ENCODE data around the gene ANO4. TPM values are rescaled to one million over a fixed set of nuclear protein-coding genes. Genes with fewer than 3 reads are reported as not detected.

The ANO4 gene
- polyA plus RNA-seq, 1 donor (not counting 4 experiments of a cell fraction or from before 2014, with no cell fraction given), result 18.1 TPM

GRCh38 chr12:101038289-101038871 lies 243.8 kb downstream of the ANO4 start:
- H3K9ac ChIP-seq (ENCODE audit: control insufficient read depth, extremely low read depth, insufficient read depth, low read length), result no peak overlapping the region
- no peaks in the 10 kb centered on the region for H3K79me2 ChIP-seq (ENCODE audit: control insufficient read depth, insufficient read depth, low read length)
- H2AFZ ChIP-seq (ENCODE audit: control insufficient read depth, low read length), result no peak overlapping the region
- H3K9me3 ChIP-seq (ENCODE audit: control insufficient read depth, low read depth, low read length), result no peaks in the 10 kb centered on the region
- H3K27ac ChIP-seq (ENCODE audit: control insufficient read depth, insufficient read depth, low read length), result no peak overlapping the region
- no peaks in the 10 kb centered on the region for H3K36me3 ChIP-seq (ENCODE audit: control insufficient read depth in 2 of 2, extremely low read depth in 1 of 2, insufficient read depth in 2 of 2, low read length in 2 of 2)
- H3K27me3 ChIP-seq (ENCODE audit: control insufficient read depth, extremely low read depth, insufficient read depth, low read length), result no peaks in the 10 kb centered on the region
- FAIRE-seq (no peak), DNase-seq (ENCODE audit: low read depth, low spot score) (no peak)
- no peak overlapping the region for H3K4me3 ChIP-seq (ENCODE audit: control insufficient read depth in 2 of 3, extremely low read depth in 1 of 3, insufficient read depth in 2 of 3, low read depth in 1 of 3, low read length in 3 of 3)
- no peaks in the 10 kb centered on the region for H4K20me1 ChIP-seq (ENCODE audit: control insufficient read depth, extremely low read depth, insufficient read depth, low read length)
- TF ChIP-seq CTCF (optimal IDR thresholded peaks at IDR 0.05 in 1 of 3, IDR thresholded peaks at IDR 0.05 in 1 of 3, conservative IDR thresholded peaks at IDR 0.05 in 1 of 3; ENCODE audit: extremely low read depth in 1 of 3, insufficient read depth in 2 of 3, low read length in 3 of 3) (no peak), EZH2 (IDR thresholded peaks at IDR 0.05; ENCODE audit: low read length) (no peak)
- H3K4me2 ChIP-seq (ENCODE audit: control insufficient read depth, extremely low read depth, insufficient read depth, low read depth, low read length), result no peak overlapping the region
- no peaks in the 10 kb centered on the region for H3K9me1 ChIP-seq (ENCODE audit: control insufficient read depth, extremely low read depth, insufficient read depth, low read length)
- dilution Hi-C loops (cut with MboI; ENCODE audit: extremely low pct_ligation_motif_present, low sequenced_read_pairs), result no loop called here
- H3K4me1 ChIP-seq (ENCODE audit: control insufficient read depth, extremely low read depth, insufficient read depth, low read length), result no peaks in the 10 kb centered on the region

- H3K27me3 ChIP-seq (ENCODE audit: control insufficient read depth, extremely low read depth, insufficient read depth, low read length), result no peaks in the 10 kb centered on the region
- H4K20me1 ChIP-seq (ENCODE audit: control insufficient read depth, extremely low read depth, insufficient read depth, low read length), result no peaks in the 10 kb centered on the region
- H3K4me3 ChIP-seq (ENCODE audit: control insufficient read depth in 2 of 3, extremely low read depth in 1 of 3, insufficient read depth in 2 of 3, low read depth in 1 of 3, low read length in 3 of 3), result no peak overlapping the region
- no peak overlapping the region for H2AFZ ChIP-seq (ENCODE audit: control insufficient read depth, low read length)
- H3K4me2 ChIP-seq (ENCODE audit: control insufficient read depth, extremely low read depth, insufficient read depth, low read depth, low read length), result no peak overlapping the region
- H3K4me1 ChIP-seq (ENCODE audit: control insufficient read depth, extremely low read depth, insufficient read depth, low read length), result no peaks in the 10 kb centered on the region
- no peak overlapping the region for H3K27ac ChIP-seq (ENCODE audit: control insufficient read depth, insufficient read depth, low read length)
- no peak overlapping the region for H3K9ac ChIP-seq (ENCODE audit: control insufficient read depth, extremely low read depth, insufficient read depth, low read length)
- dilution Hi-C loops (cut with MboI; ENCODE audit: extremely low pct_ligation_motif_present, low sequenced_read_pairs), result no loop called here
- no peak for FAIRE-seq
- no peak for TF ChIP-seq EZH2 (IDR thresholded peaks at IDR 0.05; ENCODE audit: low read length)
- no peak for TF ChIP-seq CTCF (optimal IDR thresholded peaks at IDR 0.05 in 1 of 3, IDR thresholded peaks at IDR 0.05 in 1 of 3, conservative IDR thresholded peaks at IDR 0.05 in 1 of 3; ENCODE audit: extremely low read depth in 1 of 3, insufficient read depth in 2 of 3, low read length in 3 of 3)
- DNase-seq (ENCODE audit: low read depth, low spot score), result no peak
- no peaks in the 10 kb centered on the region for H3K36me3 ChIP-seq (ENCODE audit: control insufficient read depth in 2 of 2, extremely low read depth in 1 of 2, insufficient read depth in 2 of 2, low read length in 2 of 2)
- no peaks in the 10 kb centered on the region for H3K9me3 ChIP-seq (ENCODE audit: control insufficient read depth, low read depth, low read length)
- H3K9me1 ChIP-seq (ENCODE audit: control insufficient read depth, extremely low read depth, insufficient read depth, low read length), result no peaks in the 10 kb centered on the region
- no peaks in the 10 kb centered on the region for H3K79me2 ChIP-seq (ENCODE audit: control insufficient read depth, insufficient read depth, low read length)
Measured at GRCh38 chr12:101039848-101040531, 245.4 kb downstream of the ANO4 start.

Measured in keratinocyte (primary cell).